NCI-H1105 treated with DMSO at 0.1 percent for 48 hours (cell line): Measurements from ENCODE around the gene UNC13A.

Experiments used
- DNase-seq: peaks from one replicate; lab custom pipeline; 2025; lab: John Stamatoyannopoulos, UW

Gene UNC13A

GRCh38 chr19:17706750-17707181 is 18.6 kb upstream of the UNC13A start:
- DNase-seq, result no peak

GRCh38 chr19:17703824-17704463 is 15.8 kb upstream of the UNC13A start:
- DNase-seq, result no peak

DNA sequence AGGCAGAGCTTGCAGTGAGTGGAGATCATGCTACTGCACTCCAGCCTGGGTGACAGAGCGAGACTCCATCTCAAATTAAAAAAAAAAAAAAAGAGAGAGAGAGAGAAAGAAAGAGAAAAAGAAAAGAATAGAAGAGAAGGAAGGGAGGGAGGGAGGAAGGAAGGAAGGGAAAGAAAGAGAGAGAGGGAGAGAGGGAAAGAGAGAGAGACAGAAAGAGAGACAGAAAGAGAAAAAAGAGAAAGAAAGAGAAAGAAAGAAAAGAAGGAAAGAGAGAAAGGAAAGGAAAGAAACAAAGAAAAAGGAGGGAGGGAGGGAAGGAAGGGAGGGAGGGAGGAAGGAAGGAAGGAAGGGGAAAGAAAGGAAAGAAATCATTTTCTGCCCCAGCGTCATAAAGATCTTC is 7.0 kb upstream of the UNC13A start:
- DNase-seq, result no peak

- DNase-seq, result no peak
Observed at GRCh38 chr19:17692566-17692965, 4.4 kb upstream of the UNC13A start.

GRCh38 chr19:17688853-17689595 is 870 bp upstream of the UNC13A start:
- DNase-seq, result no peak

- no peak for DNase-seq
Observed at GRCh38 chr19:17687141-17687856, 855 bp downstream of the UNC13A start.

- peak; percentile 25 for DNase-seq
Observed at GRCh38 chr19:17686592-17687024, 1.5 kb downstream of the UNC13A start.

DNA sequence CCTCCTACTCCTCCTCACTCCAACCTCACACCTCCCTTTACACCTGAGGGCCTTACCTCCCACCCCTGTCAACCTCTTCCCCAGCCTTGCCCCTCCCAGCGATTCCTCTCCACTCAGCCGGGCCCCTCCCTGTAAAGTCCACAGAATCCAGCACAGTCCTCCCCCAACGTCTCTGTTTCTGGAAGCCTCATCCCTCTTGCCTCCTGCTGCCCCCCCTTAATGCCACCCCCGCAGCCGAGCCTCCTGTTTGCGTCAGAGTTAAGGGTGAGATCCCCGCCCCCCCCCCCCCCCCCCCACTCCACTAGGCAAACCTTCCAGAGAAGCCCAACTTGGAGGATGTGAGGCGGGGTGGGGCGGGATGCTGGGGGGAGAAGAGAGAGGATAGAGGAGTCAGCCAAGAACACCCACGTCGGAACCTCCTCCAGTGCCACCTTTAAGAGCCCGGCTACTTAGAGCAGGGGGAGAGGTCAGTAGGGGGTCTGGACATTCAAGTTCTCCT is 2.1 kb downstream of the UNC13A start:
- no peak for DNase-seq

GRCh38 chr19:17685451-17686022 is 2.6 kb downstream of the UNC13A start:
- no peak for DNase-seq

DNA sequence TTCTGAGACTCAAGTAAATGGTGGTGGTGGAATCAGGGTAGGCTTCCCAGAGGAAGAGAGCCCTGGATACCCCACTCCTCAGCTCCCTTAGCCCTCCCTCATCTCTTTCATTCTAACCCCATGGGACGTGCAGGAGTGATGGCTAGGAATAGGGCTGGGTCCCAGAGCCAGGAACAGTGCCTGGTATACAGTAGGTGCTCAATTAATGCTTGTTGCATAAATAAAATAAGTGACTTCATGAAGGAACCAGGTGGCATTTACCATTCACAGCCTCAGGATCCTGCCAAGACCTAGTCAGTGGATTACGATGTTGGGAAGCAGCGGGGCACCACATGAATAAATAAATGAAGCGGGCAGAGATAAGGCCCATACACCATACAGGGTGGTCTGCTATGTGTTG is 3.9 kb downstream of the UNC13A start:
- no peak for DNase-seq

GRCh38 chr19:17683078-17683477 is 5.1 kb downstream of the UNC13A start:
- DNase-seq, result no peak

DNA sequence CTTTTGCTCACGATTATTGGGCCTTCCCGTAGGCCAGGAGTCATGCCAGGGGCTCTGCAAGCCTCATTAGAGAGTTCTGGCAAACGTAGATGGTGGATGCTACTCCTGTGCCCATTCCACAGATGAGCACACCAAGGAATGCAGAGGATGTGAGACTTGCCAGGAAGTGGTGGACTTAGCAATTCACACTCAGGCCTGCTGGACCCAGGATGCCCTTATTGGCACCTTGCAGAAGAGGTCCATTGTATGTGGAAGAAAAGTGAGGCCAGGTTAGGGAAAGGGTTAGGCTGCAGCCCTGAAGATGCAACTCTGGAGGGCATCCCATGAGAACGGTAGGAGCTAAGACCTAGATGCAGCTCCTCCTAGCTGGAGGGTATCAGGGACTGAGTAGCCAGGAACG is 5.9 kb downstream of the UNC13A start:
- no peak for DNase-seq

DNA sequence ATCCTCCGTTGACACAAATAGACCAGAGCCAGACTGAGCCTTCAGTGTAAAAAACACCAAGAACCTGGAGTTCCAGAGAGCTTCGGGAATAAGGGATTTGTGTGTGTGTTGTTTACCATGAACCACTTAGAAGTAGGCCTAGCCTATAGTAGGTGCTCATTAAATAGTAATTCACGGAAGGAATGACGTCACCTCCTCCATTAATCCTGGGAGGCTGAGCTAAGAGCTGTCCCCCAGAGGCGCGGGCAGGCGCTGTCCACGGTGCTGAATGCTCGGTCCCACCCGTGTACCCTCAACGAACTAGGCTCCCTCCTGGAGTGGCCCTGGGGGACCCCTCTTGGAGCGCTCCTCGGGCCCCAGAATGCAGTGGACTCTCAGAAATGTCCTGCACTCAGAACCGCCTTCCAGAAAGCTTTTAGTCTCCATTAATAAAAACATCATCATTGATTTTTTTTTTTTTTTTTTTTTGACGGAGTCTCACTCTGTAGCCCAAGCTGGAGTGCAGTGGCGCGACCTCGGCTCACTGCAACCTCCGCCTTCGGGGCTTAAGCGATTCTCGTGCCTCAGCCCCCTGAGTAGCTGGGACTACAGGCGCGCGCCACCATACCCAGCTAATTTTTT is 6.5 kb downstream of the UNC13A start:
- no peak for DNase-seq

GRCh38 chr19:17680230-17680722 is 7.9 kb downstream of the UNC13A start:
- no peak for DNase-seq

DNA sequence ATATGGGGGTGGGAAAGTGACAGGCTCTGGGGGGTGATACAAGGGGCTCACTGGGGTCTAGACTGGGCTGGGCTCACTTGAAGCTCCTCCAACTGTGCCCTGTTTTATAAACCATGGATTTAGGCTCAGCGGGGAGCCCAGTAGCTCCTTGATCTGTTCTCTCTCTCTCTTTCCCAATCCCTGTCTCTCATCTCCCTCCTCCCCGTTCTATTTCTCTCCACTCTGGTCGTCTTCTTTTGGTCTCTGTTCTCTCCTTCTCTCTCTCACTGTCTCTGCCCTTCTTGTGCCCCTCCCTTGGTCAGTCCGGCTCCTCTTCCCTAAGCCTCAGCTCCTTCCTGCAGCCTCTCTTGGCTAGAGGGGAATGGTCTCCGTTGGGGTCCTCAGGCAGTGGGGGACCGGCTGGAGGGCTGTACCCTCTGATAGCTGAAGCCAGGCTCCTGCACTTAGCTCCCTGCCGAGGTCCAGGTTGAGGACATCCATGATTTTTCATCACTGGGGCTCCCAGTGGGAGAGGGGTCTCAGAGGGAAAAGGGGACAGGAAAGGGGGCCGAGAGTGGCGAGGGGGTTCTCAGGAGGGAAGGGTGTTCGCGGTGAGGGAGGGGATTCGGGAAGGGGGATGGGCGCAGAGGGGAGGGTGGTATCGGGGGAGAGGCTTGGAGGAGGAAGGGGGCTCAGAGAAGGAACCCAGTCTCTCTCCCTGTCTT is 8.5 kb downstream of the UNC13A start:
- no peak for DNase-seq

DNA sequence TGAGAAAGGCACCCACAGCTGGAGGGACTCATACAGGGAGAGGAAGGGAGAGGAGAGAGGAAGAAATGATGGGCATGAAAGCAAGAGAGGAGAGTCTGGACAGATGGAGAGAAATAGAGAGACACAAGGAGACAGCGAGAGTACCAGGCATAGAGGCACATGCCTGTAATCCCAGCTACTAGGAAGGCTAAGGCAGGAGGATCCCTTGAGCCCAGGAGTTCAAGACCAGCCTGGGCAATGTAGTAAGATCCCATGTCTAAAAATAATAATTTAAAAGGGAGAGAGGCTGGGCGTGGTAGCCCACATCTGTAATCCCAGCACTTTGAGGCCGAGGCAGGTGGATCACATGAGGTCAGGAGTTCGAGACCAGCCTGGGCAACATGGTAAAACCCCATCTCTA is 9.3 kb downstream of the UNC13A start:
- DNase-seq, result no peak

GRCh38 chr19:17677002-17677401 is 11.2 kb downstream of the UNC13A start:
- no peak for DNase-seq

DNA sequence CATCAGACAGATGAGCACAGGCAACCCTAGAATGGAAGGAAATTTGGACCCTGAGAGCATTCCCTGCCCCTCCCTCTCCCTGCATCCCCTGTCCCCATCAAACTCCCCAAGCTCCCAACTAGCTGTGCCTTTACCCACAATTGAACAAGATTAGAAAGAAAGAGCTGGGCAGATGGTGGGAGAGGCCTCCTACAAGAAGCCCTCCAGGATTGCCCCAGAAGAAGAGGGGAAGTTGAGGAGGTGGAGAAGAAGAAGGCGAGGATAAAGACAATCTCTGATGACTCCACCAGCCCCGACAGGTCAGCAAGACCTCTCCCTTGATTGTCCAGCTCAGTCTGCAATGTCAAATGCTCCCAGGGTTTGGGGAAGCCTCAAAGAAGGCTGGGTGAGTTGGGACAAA is 11.9 kb downstream of the UNC13A start:
- DNase-seq, result no peak

DNA sequence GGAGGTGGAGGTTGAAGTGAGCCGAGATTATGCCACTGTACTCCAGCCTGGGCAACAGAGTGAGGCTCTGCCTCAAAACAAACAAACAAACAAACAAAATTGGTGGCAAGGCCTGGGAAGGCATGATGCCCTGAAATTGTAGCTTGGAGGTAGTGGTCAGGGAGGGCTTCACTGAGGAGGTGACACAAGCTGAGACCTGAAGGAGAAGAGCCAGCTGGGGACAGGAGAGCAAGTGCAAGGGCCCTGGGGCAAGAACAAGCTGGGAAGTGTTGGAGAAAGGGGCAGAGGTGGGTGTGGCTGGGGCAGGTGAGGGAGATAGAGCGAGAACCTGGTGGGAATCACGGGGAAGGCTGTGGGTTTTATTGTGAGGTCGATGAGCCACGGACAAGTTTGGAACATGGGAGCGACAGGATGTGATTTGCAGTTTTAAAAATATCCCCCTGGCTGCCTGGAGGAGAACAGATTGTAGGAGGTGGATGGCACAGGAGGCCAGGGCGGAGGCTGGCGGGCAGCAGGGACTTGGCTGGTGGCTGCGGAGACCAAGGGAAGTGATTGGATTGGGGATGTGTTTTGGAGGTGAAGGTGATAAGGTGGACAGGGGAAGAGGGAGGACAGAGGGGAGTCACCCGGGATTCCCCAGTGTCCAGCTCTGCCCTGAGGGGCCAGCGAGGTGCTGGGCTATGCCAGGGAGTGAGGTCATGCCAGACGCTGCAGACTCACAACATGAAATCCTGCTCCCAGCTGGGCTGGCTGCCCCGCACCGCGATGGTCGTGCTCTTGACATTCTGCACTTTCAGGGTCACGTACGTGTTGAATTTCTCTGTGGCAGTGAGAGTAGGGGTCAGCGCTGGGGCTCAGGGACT is 14.0 kb downstream of the UNC13A start:
- no peak for DNase-seq

- DNase-seq, result no peak
Observed at GRCh38 chr19:17671906-17672305, 16.2 kb downstream of the UNC13A start.
